GM10847 (cell line): ENCODE data around the gene LSMEM2.

Experiments
- POLR2A ChIP-seq: IDR thresholded peaks from 2 replicates; pipeline ENCODE4 v1.6.1; 2011; ENCODE audit not compliant: insufficient read length; ENCODE audit errors: extremely low read depth

LSMEM2 gene

DNA sequence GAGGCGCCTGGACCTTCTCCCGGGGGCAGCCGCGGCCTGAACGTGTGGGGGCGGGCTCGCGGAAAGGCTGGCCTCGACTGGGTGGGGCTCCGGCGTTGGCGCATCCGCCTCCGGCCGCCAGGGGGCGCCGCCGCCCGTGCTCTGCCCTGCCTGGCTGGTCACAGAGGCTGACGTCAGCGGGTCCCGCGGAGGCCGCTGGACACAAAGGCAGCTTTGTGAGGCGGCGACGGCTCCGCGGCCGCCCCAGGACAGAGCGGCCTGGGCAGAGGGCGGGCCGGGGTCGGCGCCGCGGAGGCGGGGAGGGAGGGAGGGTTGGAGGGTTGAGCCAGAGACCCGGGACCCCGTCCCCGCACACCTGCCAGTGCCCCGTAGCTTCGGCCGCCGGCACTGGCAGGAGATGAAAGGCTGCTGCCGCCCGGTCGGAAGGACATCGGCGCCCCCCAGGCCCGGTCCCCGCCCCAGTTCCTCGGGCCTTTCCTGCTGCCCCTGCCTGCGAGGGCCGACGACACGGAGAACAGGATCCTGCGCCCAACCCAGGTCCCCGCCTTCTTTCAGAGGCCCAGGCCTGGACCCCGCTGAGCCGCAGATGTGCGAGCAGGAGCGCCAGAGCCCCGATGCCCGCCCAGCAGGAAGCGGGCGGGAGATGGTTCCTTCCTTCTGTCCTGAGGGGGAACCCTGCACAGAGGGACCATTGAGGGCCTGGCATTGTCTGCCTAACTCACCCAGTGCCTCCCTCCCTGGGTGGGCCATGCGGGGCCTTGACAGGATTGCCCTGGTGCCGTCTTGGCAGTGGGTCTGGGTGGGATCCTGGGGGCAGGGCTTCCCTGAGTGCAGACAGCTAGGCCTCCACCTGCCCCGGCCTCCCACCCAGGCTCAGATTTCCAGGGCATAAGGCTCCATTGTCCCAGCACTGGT lies 18.6 kb upstream of the LSMEM2 start:
- TF ChIP-seq POLR2A, result peak; percentile 38

DNA sequence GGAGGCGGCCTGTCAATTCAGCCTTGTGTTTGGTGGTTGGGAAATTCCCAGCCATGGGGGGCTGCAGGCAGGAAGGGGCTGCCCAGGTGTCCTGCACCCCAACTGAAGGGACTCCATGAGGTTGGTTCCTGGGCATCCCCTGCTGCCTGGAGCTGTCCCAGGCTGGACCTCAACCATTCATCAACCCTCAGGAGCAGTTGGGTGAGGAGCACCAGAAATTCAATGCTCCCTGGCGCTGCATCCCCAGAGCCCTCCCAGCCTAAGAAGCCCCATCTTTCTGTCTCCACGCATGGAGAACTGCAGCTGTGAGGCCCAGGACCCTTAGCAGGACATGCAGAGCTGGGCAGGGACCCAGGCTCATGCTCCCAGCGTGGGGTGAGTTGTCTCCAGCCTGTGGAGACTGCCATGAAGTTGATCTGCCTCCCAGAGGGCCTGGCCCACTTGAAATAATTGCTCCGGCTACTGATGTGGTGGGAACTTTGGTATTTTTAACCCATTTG lies 17.9 kb upstream of the LSMEM2 start:
- no peak for TF ChIP-seq POLR2A

- TF ChIP-seq POLR2A, result no peak
These were observed 17.4 kb upstream of the LSMEM2 start for GRCh38 chr3:50261505-50261904.

DNA sequence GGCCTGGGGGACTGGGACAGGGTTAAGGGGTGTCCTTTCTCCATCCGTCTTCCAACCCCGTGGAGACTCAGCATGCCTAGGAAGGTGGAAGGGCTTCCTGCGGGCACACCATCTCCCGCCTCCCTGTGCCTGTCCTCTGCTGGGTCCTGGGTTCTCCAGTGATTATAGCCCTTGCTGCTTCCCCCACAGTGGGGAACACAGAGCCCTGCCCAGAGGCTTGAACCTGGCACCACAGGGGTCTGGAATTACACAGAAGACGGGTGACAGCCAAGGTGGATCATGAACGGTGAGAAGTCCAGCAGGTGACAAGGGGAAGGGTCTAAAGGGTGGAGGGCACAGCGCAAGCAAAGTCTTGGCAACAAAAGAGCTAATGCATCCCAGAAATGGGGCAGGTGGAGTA lies 16.1 kb upstream of the LSMEM2 start:
- no peak for TF ChIP-seq POLR2A

DNA sequence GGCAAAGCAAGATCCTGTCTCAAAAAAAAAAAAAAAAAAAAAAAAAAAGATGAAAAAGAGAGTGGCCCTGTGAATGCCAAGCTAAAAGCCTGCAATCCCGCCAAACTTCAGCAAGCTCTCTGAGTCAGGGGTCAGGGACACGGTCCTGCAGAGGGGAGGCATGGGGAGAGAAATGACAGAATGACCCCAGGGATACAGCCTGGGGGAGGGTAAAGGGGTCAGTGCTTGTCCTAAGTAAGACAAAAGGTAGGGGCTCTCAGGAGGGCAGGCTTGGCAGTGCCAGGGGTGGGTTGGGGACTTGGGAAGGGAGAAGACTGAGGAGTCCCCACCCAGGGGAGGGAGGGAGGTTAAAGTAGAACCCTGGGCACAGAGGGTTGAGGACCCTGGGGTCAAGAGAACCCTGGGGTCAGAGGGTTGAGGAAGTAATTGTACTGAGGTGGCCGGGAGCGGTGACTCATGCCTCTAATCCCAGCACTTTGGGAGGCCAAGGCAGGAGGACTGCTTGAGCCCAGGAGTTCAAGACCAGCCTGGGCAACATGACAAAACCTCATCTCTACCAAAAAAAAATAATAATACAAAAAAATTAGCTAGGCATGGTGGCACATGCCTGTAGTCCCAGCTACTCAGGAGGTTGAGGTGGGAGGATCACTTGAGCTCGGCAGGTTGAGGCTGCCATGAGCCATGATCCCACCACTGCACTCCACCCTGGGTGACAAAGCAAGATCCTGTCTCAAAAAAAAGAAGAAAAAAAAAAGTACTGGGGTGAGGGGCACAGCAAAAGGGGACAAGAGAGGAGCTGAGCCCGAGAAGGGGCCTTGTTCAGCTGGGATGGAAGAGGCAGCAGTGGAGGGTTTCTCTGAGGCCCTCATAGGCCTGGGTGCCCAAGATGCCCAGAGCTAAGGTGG lies 15.2 kb upstream of the LSMEM2 start:
- TF ChIP-seq POLR2A, result no peak

DNA sequence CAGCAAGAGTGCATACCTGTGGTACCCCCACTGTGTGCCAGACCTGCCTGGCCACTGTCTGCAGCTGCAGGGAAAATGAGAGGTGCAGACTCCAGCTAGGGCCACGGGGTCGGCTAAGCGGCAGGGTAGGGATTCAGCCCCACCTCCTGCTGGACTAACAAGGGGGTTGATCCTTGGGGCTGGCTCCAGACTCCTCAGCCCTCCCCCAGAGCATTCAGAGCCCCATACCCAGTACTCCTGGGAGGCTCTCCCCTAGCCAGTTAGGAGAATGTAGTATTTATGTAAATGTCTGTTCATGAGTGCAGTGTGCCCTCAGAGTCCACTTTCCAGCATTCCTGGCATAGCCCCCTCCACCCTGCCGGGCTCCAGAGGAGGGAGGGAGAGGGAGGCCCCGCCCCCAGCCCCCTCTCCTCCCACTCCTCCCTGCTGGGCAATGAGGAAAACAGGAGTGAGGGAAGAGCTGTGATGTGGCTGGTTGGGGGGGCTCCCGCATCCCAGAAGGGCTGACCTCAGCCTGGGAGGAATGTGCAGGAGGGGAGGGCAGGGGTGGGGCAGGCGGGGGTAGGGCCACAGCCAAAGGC lies 14.4 kb upstream of the LSMEM2 start:
- TF ChIP-seq POLR2A, result no peak

DNA sequence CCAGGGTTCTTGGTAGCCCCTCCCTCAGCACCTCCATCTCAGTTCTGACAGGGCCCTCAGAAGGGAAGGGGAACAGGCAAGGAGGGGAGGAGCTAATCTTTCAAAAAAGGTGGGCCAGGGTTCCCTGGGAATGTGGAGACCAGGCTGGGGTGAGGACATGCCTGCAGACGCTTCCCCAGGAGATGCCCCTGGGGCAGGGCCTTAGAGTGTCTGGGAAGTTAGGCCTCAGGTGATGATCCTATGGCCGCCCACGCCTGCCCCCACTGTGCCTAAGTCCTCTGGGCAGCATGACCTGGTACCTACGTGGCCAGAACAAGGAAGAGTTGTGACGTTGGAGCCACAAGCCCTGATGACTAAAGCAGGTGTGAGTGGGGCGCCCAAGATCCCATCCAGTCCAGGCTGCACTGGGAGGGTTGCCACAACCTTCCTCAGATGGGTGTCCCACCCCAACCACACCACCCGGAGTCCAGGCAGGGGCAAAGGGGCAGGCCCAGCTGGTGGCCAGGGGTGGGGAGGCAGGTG lies 13.9 kb upstream of the LSMEM2 start:
- no peak for TF ChIP-seq POLR2A

DNA sequence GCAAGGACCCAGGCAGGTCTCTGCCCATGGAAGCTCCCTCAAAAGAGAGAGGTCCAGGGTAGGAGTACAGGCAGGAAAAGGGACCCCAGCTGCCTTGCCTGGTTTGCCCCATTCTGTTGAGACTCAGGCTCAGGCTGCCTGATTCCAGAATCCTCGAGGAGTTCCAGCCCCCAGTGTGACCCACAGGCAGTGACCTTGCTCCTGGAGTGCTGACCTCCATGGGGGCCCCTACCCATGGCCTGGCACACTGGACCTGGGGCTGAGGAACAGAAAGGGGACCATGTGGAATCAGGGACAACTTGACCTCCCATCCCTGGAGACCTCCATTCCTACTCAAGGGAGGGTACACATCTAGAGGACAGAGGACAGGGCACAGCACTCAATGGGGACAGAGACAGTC lies 13.3 kb upstream of the LSMEM2 start:
- TF ChIP-seq POLR2A, result no peak

- no peak for TF ChIP-seq POLR2A
These were observed 12.9 kb upstream of the LSMEM2 start for GRCh38 chr3:50266017-50266416.

DNA sequence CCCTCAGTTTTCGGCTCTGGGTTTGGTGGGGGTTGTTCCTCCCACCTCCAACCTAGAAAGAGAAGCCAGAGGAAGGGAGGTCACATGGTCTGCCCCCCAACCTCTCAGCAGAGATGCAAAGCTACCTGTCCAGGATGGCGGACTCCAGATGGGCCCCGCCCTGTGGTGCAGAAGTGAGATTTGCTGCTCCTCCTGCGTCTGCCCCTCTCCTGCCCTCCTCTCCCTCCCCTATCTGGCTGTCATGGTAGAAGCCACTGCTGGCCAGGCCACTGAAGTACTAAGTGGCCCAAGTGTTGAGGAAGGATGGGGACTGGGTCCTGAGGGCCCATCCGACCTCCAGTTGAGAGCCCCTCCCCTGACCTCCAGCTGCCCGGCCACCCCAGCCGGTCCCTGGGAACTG lies 12.1 kb upstream of the LSMEM2 start:
- TF ChIP-seq POLR2A, result no peak

DNA sequence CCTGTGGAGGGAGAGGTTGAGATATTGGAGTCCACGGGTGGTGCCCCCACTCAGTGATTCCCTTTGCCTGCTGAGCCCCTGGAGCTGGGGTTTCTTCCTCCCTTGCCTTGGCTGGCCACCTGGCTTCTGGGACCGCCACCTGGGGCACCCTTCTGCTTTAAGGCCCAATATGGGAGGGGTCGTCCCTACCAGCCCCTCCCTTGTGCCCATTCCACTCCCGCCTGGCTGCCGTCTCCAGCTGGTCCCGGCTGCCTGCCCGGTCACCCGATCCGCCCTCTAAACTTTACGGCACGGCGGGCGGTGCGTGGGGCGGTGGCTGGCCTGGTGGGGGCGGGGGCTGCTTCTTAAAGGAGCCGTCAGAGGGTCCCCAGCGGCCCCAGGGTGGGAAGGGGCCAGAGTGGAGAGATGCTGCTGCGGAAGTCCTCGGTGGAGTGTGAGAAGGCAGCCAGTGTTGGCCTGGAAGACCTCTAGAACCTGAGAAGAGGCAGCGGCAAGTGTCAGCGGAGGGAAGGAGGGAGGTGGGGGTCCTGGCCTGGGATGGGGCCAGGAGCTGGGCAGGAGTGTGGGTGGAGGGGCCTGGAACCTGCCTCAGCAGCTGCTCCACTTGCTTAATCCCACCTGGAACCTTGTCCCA lies 11.5 kb upstream of the LSMEM2 start:
- no peak for TF ChIP-seq POLR2A

DNA sequence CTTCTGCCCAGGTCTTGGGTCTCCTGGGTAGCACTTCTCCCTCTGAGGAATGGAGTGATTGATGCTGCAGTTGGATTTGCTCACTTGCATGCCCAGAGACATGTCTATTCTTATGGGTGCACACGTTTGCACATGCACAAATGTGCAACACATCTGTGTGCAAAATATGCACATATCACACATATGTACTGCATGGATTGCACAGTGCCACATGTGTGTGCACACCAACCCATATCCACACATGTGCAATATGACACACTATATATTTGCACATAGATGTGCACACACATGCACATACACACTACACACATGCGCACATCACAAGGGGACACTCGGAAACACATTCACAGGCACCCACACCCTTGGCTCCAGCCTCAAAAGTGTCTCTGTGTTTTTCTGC lies 10.6 kb upstream of the LSMEM2 start:
- no peak for TF ChIP-seq POLR2A

- TF ChIP-seq POLR2A, result no peak
These were observed 10.0 kb upstream of the LSMEM2 start, which contains the start of gene SEMA3B for GRCh38 chr3:50268703-50269451. Gene SEMA3B (plus strand): TSS chr3:50269147. CDS start chr3:50269241, 94 bp downstream.

- TF ChIP-seq POLR2A, result no peak
These were observed 9.4 kb upstream of the LSMEM2 start for GRCh38 chr3:50269460-50269859.
